Ovary (tissue), 9 donors: ENCODE results near the gene AGO3. TPM values are rescaled to one million over a fixed set of nuclear protein-coding genes. Genes with fewer than 3 reads are reported as not detected.

Experiments used
- DNase-seq, 5 donors: peaks; one replicate each; pipeline ENCODE4 v3.0.0-alpha.2; 2019 to 2020
- H3K27ac ChIP-seq, 2 donors: fragments of 200-600 bp; one replicate each; pipeline versions ENCODE4 v1.5.1 to v1.8.0; 2019 to 2022
- H3K27me3 ChIP-seq: fragments of 200-600 bp; one replicate; pipeline ENCODE4 v1.8.0; 2022
- H3K36me3 ChIP-seq: fragments of 200-600 bp; sonication (generic); one replicate; pipeline ENCODE4 v1.5.1; 2019
- H3K4me1 ChIP-seq: one replicate; pipeline ENCODE4 v1.8.1; 2013; ENCODE audit warnings: mild to moderate bottlenecking, moderate library complexity; ENCODE audit not compliant: insufficient read depth
- H3K4me3 ChIP-seq: fragments of 200-600 bp; sonication (generic); one replicate; pipeline ENCODE4 v1.5.1; 2017
- H3K9me3 ChIP-seq, 2 donors: fragments of 200-600 bp in 1 of 2; sonication (generic) in 1 of 2; one replicate each; pipeline versions ENCODE4 v1.5.1 to v1.8.1; 2013 to 2019; ENCODE audit warnings: mild to moderate bottlenecking in 1 of 2, moderate library complexity in 1 of 2
- EP300 ChIP-seq: sonication (generic); formaldehyde crosslinking; IDR thresholded peaks from one replicate; pipeline ENCODE4 v1.6.1; 2017; ENCODE audit warnings: antibody characterized with exemption
- POLR2A ChIP-seq: fragments of 450-650 bp; IDR thresholded peaks from one replicate; pipeline ENCODE4 v1.6.1; 2017; ENCODE audit warnings: antibody characterized with exemption, mild to moderate bottlenecking, moderate library complexity
- WGBS, 3 donors: extraction: QIAGEN DNeasy Blood & Tissue Kit in 1 of 3; methylation state at CpG; one replicate each; pipeline versions ENCODE4 v1.1.5 to v1.1.7; 2013 to 2017; 5-methylcytosine and 5-hydroxymethylcytosine counted together
- intact Hi-C, 4 donors: fragments of 100-400 bp; cut with DNase I; formaldehyde crosslinking; loops; one replicate each; pipeline versions ENCODE4 v1.11.0 to v1.15.1; 2022 to 2023
- polyA plus RNA-seq, 2 donors: library from polyadenylated mRNA; stranded (reverse); fragments of 200-250 nt in 1 of 2; fragments of 350-450 nt in 1 of 2; fragmentation: Illumina TruSeq in 1 of 2; extraction: RNeasy Lipid Tissue Mini Kit (QIAGEN cat#74804) in 1 of 2; gene quantifications; one replicate each; pipeline ENCODE4 v1.2.3, GENCODE V29; 2013 to 2014
- total RNA-seq, 7 donors: library from RNA; depleted of rRNA in 2 of 7; stranded (reverse); fragments of >200 nt in 2 of 7; fragmentation: NEBNext Ultra II Directional in 3 of 7; extraction: Animal tissue kit (Norgen Biotek cat#: 25700) in 3 of 7; gene quantifications; one replicate each; pipeline versions ENCODE4 v1.1.0 to v1.2.4, GENCODE V29; 2016 to 2023
- TF ChIP-seq, protein P1 (sequence below), 3 donors: fragments of 450-650 bp in 2 of 3; fragments of 200-600 bp in 1 of 3; IDR thresholded peaks; one replicate each; pipeline versions ENCODE4 v1.5.1 to v1.8.0; 2016 to 2022; ENCODE audit warnings: antibody characterized with exemption in 3 of 3, mild to moderate bottlenecking in 1 of 3
- donor health status: DM: no; HTN: no; CAD: no; lungs with moderate emphysema.
- donor health status: DM: no; HTN: no; CAD: no.
- donor health status: Bipolar disorder and iron deficiency.
- donor health status: DM: yes; HTN: yes; CAD: no.
- donor health status: DM: no; HTN: no; CAD: no.
- donor health status: DM: yes; HTN: yes; CAD: no.

The AGO3 gene
- total and polyA plus RNA-seq, 9 donors: 3.8 to 44.1 (median 30.7) TPM

DNA sequence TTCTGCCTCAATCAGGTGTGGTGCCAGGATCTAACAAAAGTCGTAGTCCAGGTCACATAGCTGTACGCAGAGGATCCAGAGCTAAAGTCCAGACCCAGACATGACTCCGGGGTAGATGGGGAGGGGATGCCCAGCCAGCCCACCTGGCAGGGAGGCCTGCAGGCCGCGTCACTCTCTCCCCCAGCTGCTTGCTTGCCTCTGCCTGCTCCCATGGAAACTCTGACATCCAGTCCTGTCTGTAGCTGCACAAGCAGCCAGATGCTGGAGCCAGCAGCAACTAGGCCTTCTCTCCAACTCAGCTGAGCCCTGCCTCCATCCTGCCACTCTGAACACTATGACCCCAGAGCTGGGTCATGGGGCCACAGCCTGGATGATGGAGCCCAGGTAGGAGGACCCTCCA lies 186.0 kb downstream of the AGO3 start:
- no peaks in the 10 kb centered on the region for H3K4me1 ChIP-seq
- no peaks in the 10 kb centered on the region for H3K9me3 ChIP-seq
- intact Hi-C loops: no loop called here
- no peaks in the 10 kb centered on the region for H3K36me3 ChIP-seq
- no peak for DNase-seq
- 75 to 89% (median 87%) methylated on average over 5 of the region's 5 CpGs for WGBS, 3 donors
- H3K27ac ChIP-seq: no peak overlapping the region
- TF ChIP-seq, protein P1, sequence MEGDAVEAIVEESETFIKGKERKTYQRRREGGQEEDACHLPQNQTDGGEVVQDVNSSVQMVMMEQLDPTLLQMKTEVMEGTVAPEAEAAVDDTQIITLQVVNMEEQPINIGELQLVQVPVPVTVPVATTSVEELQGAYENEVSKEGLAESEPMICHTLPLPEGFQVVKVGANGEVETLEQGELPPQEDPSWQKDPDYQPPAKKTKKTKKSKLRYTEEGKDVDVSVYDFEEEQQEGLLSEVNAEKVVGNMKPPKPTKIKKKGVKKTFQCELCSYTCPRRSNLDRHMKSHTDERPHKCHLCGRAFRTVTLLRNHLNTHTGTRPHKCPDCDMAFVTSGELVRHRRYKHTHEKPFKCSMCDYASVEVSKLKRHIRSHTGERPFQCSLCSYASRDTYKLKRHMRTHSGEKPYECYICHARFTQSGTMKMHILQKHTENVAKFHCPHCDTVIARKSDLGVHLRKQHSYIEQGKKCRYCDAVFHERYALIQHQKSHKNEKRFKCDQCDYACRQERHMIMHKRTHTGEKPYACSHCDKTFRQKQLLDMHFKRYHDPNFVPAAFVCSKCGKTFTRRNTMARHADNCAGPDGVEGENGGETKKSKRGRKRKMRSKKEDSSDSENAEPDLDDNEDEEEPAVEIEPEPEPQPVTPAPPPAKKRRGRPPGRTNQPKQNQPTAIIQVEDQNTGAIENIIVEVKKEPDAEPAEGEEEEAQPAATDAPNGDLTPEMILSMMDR (IDR thresholded peaks at IDR 0.05): no peak
- TF ChIP-seq EP300 (no peak), POLR2A (no peak)
- no peaks in the 10 kb centered on the region for H3K27me3 ChIP-seq
- no peak overlapping the region for H3K4me3 ChIP-seq

DNA sequence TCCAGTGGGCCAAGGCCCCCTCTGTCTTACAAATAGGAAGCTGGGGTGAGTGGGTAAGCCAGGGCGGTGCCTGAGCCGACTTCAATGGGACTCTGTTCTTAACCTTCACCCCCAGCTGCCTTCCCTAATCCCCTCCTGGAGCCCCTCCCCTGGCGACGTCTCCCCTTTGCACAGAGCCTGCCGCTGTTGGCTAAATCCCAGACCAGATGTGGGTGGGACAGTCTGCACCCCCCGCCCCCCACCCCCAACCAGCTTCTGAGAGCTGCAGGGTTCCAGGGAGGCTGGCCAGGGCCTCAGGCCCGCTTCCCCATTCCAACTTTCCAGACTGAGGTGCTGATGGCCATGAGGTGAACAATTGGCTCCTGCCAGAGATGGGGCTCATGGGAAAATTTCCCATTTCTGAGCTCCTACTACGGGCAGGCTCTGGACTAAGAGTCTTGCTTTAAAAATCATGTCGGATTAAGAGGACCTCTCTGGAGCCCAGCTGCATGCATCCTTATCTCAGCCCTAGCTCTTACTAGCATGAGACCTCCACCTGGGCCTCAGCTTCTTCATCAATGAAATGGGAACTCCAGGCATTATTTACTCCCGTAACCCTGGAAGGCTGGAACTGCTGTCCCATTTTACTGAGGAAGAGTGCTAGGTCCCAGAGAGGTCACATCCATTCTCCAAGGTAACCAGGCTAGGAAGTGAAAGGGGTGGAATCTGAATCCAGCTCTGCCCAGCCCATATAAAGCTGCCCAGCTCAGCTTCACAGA lies 187.7 kb downstream of the AGO3 start:
- intact Hi-C loops: no loop called here
- Histone ChIP-seq H3K9me3 (no peaks in the 10 kb centered on the region), H3K27ac (no peak overlapping the region), H3K36me3 (no peaks in the 10 kb centered on the region), H3K4me1 (no peaks in the 10 kb centered on the region), H3K27me3 (no peaks in the 10 kb centered on the region), H3K4me3 (no peak overlapping the region)
- TF ChIP-seq, protein P1 (IDR thresholded peaks at IDR 0.05): no peak
- no peak for TF ChIP-seq POLR2A
- no peak for TF ChIP-seq EP300
- no peak for DNase-seq
- 55 to 61% (median 60%) methylated on average over 9 to 10 of the region's 10 CpGs for WGBS, 3 donors

DNA sequence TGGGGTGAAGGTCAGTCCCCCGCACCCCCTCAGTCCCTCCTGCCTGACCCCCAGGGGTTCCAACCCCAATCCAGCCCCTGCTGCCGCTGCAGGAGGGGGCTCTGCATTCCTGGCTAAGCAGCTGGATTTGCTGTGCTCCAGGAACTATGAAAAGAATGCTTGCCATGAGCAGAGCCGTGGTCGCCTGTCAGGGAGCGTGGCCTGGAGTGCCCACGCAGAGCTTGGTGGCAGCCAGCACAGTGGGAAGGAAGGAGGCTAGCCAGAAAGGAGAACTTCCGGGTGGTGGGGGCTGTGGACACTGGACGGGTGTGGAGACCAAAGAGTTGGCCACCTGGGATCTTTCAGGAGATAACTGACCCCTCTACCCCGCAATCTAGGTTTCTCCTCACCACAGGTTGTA lies 188.6 kb downstream of the AGO3 start:
- 27 to 37% (median 29%) methylated on average over 9 of the region's 9 CpGs for WGBS, 3 donors
- TF ChIP-seq POLR2A (no peak), EP300 (no peak)
- TF ChIP-seq, protein P1 (IDR thresholded peaks at IDR 0.05): no peak
- no peak for DNase-seq
- no peak overlapping the region for H3K27ac ChIP-seq
- intact Hi-C loops: no loop called here
- H3K4me1 ChIP-seq: no peaks in the 10 kb centered on the region
- no peaks in the 10 kb centered on the region for H3K36me3 ChIP-seq
- no peaks in the 10 kb centered on the region for H3K27me3 ChIP-seq
- H3K9me3 ChIP-seq: no peaks in the 10 kb centered on the region
- no peak overlapping the region for H3K4me3 ChIP-seq

Other genes starting within 250 kb of the AGO3 start
- gene C1orf216, start 212.2 kb upstream of the AGO3 start, total RNA-seq: 10 to 100 TPM in 5 of 7 donors, 1 to 10 TPM in 2; 8.0 to 13.8 (median 12.1) TPM
- gene C1orf216, start 212.2 kb upstream of the AGO3 start, polyA plus RNA-seq: 10 to 100 TPM in 1 of 2 donors, 1 to 10 TPM in 1; 6.5 to 20.0 TPM
- gene CLSPN, start 161.1 kb upstream of the AGO3 start, total RNA-seq: 1 to 10 TPM in 1 of 7 donors, under 1 TPM in 4, not detected in 2; 0.05 to 1.8 (median 0.20) TPM
- under 1 TPM; 0.15 to 0.60 TPM for gene CLSPN, start 161.1 kb upstream of the AGO3 start, polyA plus RNA-seq
- gene AGO4, start 123.1 kb upstream of the AGO3 start, total RNA-seq: 10 to 100 TPM in 3 of 7 donors, 1 to 10 TPM in 4; 6.5 to 14.3 (median 9.9) TPM
- gene AGO4, start 123.1 kb upstream of the AGO3 start, polyA plus RNA-seq: 1 to 10 TPM; 6.7 to 10.0 TPM
- gene AGO1, start 47.9 kb upstream of the AGO3 start, total RNA-seq: 10 to 100 TPM; 10.1 to 34.0 (median 29.8) TPM
- 10 to 100 TPM in 1 of 2 donors, 1 to 10 TPM in 1; 5.1 to 16.3 TPM for gene AGO1, start 47.9 kb upstream of the AGO3 start, polyA plus RNA-seq
- 10 to 100 TPM in 1 of 7 donors, 1 to 10 TPM in 4, under 1 TPM in 2; 0.28 to 22.5 (median 2.1) TPM for gene TEKT2, start 153.0 kb downstream of the AGO3 start, total RNA-seq
- gene TEKT2, start 153.0 kb downstream of the AGO3 start, polyA plus RNA-seq: under 1 TPM; 0.12 to 0.36 TPM
- 10 to 100 TPM; 21.0 to 52.2 (median 27.4) TPM for gene ADPRS, start 157.8 kb downstream of the AGO3 start, total RNA-seq
- gene ADPRS, start 157.8 kb downstream of the AGO3 start, polyA plus RNA-seq: 10 to 100 TPM; 14.9 to 24.8 TPM
- gene COL8A2, start 194.1 kb downstream of the AGO3 start, total RNA-seq: 1 to 10 TPM; 2.5 to 6.2 (median 4.1) TPM
- gene COL8A2, start 194.1 kb downstream of the AGO3 start, polyA plus RNA-seq: 1 to 10 TPM; 2.3 to 4.6 TPM
- 10 to 100 TPM; 42.3 to 49.6 (median 45.2) TPM for gene TRAPPC3, start 218.4 kb downstream of the AGO3 start, total RNA-seq
- 10 to 100 TPM; 44.0 to 94.6 TPM for gene TRAPPC3, start 218.4 kb downstream of the AGO3 start, polyA plus RNA-seq
- 10 to 100 TPM; 34.9 to 99.1 (median 69.0) TPM for gene MAP7D1, start 225.1 kb downstream of the AGO3 start, total RNA-seq
- 10 to 100 TPM; 31.4 to 44.3 TPM for gene MAP7D1, start 225.1 kb downstream of the AGO3 start, polyA plus RNA-seq